Activated naive CD4-positive, alpha-beta T cell (primary cell): ENCODE measurements around the gene SLC1A7.

Source experiments
- DNase-seq, 4 experiments: peaks; one replicate each; lab custom pipeline; 2025; lab: John Stamatoyannopoulos, UW

The SLC1A7 gene

GRCh38 chr1:53090227-53091147 lies 52.0 kb downstream of the SLC1A7 start:
- no peak for DNase-seq

DNA sequence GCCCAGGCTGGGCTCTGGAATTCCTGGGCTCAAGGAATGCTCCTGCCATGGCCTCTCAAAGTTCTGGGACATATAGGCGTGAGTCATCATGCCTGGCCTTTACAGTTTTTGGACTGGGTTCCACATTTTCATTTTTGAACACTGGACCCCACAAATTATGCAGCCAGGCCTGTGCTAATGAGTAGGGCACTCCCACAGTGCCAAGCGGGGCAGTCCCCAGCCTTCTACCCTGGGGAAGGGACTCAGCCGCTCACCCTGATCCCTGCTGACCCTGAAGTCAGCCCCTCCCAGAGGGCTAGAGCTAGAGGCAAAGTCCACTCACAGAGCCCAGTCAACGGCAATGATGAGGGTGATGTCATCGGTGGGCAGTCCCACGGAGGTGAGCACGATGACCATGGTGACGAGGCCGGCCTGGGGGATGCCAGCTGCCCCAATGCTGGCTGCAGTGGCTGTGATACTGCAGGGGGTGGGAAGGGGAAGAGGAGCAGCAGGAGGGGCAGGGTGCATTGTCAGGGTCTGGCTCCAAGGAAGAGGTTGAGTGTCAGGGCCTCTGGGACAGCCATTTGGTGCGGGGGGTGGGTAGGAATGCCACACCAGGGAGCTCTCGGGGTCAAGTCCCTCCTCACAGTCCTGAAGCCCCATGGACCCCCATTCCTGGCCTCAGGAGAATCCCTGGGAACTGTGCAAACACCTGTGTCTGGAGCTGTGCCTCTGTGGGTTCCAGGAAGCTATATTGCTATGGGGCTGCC lies 52.8 kb downstream of the SLC1A7 start:
- no peak for DNase-seq

DNA sequence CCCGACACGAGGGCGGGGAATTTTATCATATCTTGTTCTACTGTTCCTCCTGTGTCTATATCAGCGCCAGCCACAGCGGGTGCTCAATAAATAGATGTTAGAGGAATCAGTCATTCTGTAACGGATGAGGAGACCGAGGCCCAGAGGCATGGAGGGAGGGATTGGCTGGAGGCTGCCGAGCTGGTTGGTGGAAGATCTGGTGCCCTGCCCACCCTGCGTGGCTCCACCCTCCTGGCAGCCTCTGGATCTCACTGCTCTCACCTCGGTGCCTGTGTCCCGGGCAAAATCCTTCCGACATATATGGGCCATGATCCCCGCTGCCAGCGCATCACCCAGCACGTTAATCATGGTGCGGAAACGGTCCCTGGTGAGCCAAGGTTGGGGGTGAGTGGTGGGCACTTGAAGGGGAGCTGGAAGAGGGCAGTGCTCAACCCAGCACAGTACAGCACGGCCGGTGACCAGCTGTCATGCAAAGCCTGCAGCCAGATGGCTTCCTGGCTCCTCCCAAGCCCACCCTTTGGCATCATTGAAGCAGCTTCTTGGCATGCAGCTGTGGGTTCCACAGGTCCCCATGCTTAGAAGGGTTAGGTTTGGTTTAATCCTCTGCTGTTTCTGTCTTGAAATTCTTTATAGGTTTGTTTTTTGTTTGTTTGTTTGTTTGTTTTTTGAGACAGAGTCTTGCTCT lies 53.7 kb downstream of the SLC1A7 start:
- no peak for DNase-seq

GRCh38 chr1:53087332-53088285 lies 54.8 kb downstream of the SLC1A7 start:
- no peak for DNase-seq

DNA sequence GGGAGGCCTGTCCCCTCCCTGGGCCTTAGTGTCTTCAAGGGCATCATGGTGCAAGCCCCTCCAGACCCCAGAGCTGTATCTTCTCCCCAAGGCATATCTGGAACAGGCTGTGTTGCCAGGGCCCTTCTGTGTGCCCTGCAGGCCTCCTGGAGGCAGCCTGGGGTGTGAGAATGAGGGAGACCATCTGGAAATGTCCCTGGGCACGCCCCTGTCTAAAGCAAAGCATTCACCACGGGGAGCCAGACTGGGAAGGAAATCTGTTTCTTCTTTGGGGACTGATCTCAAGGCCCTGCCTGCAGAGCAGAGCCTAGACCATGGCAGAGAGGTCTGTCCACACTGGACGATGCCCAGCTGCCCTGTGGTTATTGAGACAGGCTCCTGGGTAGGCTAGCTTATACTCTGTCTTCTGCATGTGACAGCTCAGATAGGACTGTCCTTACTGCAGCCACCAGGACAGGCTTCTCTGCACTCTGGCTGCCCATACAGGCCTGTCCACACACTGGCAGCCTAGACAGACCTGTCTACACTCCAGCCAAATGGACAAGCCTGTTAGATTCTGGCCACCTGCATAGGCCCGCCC lies 55.9 kb downstream of the SLC1A7 start:
- DNase-seq: no peak

GRCh38 chr1:53085405-53085804 lies 57.0 kb downstream of the SLC1A7 start:
- no peak for DNase-seq

- no peak for DNase-seq
Observed at GRCh38 chr1:53084589-53084971, 57.9 kb downstream of the SLC1A7 start.

DNA sequence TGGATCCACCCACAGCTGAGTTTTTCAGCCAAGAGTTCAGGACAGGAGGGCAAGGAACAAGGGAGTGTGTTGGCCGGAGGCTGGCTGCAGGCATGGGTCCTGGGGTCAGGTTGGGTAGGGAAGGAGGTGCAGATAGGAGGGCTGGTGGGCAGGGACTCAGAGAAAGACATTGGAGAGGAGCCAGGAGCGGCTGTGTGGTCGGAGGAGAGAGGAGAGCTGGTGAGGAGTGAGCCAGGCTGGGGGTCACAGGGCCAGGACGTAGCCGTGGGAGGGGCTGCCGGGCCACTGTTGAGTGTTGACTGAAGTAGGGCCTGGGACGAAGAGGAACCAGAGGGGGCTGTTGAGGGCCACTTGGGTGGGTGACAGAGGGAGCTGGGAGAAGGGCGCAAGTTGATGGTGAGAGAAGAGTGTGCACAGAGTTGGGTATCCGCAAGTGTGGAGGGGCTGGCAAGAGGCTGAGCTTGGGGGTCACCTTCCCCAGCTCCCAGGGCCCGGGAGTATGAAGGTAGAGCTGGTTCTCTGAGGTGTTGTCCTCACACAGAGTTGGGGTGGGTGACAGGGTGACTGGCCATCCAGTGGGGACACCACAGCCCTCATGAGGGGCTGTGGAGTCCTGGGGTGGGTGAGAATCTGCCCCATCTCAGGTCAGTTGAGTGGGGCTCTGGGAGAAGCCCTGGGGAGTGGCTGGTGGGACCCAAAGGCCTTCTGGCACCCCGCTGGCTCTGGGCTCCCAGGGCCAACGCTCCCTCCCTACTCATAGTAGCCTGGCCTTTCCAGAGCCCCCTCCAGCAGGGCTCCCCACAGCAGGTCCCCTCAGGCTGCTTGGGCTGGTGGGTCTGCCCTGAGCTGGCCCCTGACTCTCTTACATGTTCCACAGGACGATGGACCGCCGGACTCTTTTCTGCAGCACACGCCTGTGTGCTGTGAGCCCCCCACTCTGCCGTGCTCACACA lies 58.5 kb downstream of the SLC1A7 start:
- DNase-seq: no peak

DNA sequence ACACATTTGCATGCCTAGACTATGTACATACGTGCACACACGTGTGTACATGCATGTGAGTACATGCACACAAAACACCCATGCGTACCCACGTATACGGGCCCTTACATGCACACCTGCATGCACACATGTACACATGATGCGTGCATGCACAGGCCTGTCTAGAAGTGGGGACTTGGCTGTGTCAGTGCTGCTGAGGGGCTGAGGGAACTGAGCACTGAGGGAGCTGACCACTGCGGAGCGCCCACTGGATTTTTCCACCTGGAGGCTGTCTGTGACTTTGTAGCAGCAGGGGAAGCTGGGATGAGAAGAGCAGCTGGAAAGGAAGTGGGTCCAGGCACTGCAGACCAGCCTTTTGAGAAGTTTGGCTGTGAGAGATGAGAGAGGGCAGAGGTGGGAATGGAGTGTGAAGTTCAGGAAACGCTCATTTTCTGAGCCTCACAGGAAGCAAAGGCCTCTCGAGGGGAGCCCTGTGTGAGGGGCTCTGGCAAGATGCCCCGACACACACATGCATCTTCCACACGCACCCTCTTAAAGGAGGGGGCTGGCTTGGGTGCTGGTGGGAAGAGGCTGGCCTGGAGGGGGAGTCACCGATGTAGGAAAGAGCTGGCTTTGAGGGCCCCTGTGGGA lies 59.5 kb downstream of the SLC1A7 start:
- no peak for DNase-seq

- DNase-seq: no peak
Observed at GRCh38 chr1:53081384-53082066, 60.9 kb downstream of the SLC1A7 start.

- DNase-seq: no peak
Observed at GRCh38 chr1:53080769-53081168, 61.7 kb downstream of the SLC1A7 start.

- DNase-seq: no peak
Observed at GRCh38 chr1:53080041-53080440, 62.4 kb downstream of the SLC1A7 start.

GRCh38 chr1:53079251-53079650 lies 63.2 kb downstream of the SLC1A7 start:
- no peak for DNase-seq

DNA sequence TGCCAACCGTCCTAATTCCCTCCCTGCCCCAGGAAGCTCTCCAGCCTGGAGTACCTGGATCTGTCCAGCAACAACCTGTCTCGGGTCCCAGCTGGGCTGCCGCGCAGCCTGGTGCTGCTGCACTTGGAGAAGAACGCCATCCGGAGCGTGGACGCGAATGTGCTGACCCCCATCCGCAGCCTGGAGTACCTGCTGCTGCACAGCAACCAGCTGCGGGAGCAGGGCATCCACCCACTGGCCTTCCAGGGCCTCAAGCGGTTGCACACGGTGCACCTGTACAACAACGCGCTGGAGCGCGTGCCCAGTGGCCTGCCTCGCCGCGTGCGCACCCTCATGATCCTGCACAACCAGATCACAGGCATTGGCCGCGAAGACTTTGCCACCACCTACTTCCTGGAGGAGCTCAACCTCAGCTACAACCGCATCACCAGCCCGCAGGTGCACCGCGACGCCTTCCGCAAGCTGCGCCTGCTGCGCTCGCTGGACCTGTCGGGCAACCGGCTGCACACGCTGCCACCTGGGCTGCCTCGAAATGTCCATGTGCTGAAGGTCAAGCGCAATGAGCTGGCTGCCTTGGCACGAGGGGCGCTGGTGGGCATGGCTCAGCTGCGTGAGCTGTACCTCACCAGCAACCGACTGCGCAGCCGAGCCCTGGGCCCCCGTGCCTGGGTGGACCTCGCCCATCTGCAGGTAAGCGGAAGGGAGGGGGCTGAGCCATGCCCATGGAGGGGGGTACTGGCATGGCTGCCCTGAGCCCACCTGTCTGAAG lies 63.9 kb downstream of the SLC1A7 start:
- no peak for DNase-seq

GRCh38 chr1:53077599-53077965 lies 64.9 kb downstream of the SLC1A7 start:
- no peak for DNase-seq

DNA sequence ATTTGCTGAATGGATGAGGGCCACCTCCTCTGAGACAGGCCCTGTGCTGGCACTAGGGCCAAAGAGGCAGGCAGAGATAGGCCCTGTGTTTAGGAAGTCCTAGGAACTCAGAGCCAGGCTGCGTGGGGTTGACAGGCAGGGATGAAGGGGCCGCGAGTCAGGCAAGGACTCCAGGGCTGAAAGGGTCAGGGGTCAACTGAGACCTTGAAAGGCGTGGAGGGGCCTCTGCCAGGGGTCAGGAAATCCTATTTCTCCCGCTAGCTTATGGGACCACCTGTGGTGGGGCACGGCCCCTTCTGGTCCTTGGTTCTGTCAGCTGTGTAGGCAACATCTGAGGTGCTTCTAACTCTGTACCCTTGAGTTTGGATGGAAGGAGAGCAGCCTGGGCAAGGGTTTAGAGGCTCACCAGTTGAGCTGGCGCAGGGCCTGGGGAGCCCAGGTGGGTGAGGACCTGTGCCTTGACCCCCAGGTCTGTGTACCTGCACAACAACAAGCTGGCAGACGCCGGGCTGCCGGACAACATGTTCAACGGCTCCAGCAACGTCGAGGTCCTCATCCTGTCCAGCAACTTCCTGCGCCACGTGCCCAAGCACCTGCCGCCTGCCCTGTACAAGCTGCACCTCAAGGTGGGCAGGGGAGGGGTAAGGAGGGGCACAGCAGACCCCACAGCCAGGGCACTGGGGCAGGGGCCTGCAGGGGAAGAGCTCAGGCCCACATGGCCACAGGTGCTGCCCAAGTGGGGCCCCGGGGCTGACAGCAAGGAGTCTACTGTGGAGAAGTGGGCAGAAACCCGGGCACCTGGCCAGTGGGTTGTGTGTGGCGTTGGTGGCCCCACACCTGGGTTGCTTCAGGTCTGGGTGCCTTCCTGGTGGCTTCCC lies 65.5 kb downstream of the SLC1A7 start:
- no peak for DNase-seq

DNA sequence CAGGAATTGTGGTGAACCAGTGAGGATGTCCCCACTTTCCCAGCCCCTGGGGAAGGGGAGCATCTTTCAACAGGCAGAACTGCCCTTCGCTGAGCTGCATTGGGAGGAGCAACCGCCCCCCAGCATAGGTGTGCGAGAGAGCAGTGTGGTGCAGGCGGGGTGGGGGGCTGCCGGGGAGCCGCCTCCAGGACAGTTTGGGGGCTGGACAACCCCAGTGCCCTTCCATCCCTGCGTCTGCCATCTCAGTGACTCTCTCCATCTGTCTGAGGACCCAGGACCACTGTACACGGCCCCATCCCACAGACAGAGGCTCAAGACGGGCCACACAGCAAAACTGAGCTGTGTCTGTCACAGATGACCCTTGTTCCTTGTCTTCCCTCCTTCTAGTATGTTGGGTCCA lies 66.3 kb downstream of the SLC1A7 start:
- no peak for DNase-seq
